NCI-H2227 (cell line): ENCODE results near the gene BMPR1B.

ENCODE experiments used
- DNase-seq: peaks from one replicate; lab custom pipeline; 2025; ENCODE audit not compliant: unreplicated experiment; lab: John Stamatoyannopoulos, UW

Gene BMPR1B

DNA sequence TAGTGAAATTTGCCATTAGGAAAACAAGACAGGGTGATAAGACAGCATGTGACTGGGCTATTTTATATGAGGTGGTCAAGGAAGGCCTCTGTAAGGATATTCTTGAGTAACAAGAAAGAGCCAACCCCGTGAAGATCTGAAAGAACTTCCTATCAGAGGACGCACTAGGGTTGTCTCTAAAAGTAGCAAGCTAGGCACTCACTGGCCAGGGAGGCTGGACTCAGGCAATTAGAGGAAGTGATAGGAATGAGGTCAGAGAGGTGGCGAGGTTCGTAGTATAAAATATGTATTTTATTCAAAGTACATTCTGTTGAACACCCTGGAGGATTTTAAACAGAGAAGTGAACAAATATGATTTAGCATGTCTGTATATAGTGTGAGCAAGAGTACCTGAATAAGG, 4.6 kb downstream of the BMPR1B start:
- no peak for DNase-seq

- no peak for DNase-seq
These were observed 5.2 kb downstream of the BMPR1B start for GRCh38 chr4:94763005-94763404.

DNA sequence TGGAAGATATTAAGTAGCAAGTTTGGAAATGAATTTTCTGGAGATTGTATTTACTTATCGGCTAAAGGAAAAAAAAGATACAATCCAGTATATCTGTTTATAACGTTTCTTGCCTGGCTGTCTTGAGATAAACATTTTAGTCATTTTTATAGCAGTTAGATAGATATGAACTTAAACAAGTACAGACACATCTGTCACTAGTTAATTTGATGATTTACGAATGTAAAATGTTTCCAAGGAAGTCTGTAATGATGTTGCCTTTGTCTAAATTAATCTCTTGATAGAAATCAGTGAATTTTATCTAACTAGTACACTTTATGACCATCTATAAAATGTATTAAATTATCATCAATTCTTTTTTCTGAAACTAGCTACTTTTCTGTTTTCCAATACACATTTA, 5.7 kb downstream of the BMPR1B start:
- DNase-seq = no peak

DNA sequence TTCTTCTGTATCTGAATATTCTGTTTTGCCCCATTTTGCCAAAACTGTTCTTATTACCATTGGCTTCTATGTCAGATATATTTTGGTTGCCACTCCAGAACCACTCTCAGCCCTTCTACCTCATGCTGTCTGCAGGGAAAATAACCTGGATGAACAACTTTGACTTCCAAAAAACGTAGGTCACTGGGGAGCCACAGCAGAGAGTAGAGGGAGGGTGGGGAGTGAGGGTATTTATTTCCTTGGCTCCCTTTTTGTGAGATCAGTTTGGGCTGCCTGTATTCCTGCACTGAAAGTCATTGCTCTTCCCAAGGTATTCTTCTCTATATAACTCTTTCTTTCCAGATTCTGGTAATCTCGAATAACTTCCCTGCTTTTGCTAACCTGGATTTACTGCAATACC, 6.3 kb downstream of the BMPR1B start:
- no peak for DNase-seq

- no peak for DNase-seq
These were observed 7.4 kb downstream of the BMPR1B start for GRCh38 chr4:94765174-94765573.

DNA sequence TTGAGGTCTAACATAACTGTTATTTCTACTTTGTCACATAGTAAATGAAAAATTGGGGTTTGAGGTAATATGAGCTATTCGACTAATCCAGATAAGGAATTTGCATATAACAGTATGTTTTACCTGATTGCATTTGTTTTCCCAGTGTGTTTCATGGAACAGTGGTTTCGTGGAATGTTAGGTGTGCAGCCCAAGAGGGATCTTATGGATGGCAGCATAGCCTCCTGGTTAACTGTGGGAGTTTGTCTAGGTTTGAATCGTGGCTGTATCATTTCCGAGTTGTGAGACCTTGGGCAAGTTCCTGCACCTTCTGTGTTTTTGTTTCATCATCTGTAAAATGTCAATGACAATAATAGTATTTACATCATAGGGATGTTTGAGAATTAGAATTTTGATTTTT, 7.9 kb downstream of the BMPR1B start:
- no peak for DNase-seq

DNA sequence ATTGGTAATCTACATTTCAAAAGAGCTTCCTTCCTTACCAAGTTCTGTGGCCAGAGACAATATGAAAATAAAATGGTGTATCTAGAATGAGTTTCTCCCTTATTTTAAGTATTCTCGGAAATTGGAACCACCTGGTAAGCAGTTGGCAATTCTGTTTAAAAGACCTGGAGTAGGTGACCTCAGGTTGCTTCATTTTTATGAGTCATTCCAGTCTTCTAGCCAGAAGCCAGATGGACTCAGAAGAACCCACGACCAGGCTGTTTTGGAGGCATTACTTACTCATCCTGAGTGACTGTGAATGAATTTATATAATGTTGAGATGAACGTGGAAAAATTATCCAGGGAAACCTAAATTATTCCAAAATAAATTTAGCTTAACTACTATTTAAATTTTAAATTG, 9.1 kb downstream of the BMPR1B start:
- DNase-seq = no peak

DNA sequence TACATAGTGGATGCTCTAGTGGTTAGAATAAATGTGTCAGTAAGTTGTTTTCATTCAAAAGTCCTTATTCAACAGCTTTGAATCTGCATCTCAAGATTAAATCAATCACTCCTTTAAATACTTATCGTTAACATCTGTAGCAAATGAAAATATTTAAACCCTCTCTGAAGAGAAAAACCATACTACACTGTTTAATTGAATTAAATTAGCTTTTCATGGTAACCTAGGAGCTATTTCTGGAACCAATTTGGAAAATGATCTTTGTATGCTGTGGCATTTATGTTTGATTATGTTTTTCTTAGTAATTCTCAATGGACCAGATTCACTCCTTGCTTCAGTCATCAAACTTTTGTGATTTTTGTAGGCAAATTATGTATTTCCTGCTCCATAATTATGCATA, 9.7 kb downstream of the BMPR1B start:
- no peak for DNase-seq

GRCh38 chr4:94782707-94783106, 25.0 kb downstream of the BMPR1B start:
- DNase-seq = no peak

DNA sequence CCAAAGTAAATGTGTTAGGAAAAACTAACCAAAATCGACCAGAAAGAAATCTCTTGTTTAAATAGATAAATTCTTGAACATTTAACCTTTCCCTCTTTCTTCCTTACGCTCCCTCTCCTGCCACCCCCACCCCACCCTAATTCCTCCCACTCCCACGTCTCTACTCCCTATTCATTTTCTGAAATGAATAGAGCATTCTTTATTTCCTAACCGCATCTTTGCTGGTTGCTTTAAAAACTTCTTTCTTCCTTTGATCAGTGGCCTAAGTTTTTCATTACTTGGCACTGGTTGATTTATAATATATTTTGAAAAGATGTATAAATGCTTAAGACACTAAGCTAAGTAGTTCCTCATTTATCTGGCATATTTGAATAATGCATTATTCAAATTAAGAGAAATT, 33.9 kb downstream of the BMPR1B start:
- DNase-seq = no peak

DNA sequence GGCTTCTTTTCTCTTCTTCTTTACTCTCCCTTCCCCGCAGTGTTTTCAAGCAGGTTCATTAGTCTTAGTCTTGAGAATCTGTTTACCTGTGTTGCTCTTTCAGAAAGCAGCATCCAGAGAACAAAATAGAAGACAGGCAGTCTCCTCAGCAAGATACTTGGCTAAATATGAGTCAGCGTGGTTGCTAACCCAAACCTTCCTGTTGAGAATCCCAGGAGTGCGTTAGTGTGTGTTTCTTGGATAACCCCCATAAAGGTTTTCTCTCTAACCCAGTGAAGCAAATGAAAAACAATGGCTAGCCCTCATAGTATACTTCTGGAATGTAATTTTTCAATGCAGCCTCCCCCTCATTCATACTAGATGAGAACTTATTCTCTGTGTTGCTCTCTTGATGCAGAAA, 41.1 kb downstream of the BMPR1B start:
- no peak for DNase-seq

DNA sequence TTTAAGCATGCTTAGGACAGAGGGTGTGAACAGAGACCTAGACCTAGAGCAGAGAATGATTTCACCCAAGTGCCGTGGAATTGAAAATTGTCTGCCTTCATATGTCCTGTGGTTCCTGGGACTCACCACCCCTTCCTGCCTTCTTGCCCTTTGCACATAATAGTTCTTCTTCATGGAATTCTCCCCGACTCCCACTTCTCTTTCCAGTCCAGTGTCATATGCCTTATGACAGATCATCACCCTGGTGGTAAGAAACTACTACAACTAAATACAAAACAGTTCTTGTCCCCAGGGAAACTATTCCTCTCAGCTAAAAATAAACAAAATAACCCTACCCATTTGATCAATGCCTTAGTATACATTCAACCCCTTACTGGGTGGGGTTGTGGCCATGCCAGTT, 43.3 kb downstream of the BMPR1B start:
- DNase-seq = no peak

DNA sequence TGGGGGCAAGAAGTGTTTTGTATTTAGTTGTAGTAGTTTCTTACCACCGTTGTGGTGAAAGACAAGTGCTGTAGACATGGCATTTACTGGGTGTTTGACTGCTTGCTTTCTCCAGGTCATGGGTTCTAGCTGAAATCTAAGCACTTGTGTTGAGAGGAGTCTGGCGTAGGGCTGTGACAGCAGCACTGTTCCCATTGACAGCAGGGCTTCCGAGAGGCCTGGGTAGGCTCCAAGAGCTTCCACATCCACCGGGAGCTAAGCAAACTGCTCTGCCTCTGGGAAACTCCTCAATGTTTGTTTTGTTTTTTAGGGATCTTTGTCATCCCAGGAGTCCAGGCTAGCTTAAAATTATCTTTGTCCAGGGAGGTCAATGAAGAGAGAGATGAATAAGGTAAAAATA, 44.3 kb downstream of the BMPR1B start:
- DNase-seq = no peak

- no peak for DNase-seq
These were observed 45.4 kb downstream of the BMPR1B start for GRCh38 chr4:94803181-94803580.

GRCh38 chr4:94804650-94805049, 46.9 kb downstream of the BMPR1B start:
- no peak for DNase-seq

GRCh38 chr4:94806376-94806775, 48.6 kb downstream of the BMPR1B start:
- no peak for DNase-seq

DNA sequence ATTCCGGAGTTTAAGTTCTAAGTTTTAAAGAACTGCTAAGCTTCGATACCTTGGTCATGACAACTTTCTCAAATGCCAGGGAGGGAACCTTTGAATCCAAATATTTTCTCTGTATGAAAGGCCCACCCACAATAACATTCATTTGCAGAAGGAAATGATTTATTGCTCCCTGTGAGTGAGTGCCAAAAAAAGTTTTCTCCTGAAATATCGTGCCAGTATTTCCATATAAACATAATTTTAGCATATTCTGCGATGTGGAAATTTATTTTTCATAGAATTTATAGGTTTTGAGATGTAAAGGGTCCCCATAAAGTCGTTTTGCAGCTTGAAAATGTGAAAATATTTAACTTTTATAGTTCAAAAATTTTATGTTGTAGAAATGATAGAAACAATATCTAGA, 53.9 kb downstream of the BMPR1B start:
- DNase-seq = no peak

GRCh38 chr4:94813221-94813620, 55.5 kb downstream of the BMPR1B start:
- DNase-seq = no peak

GRCh38 chr4:94814237-94814636, 56.5 kb downstream of the BMPR1B start:
- no peak for DNase-seq

DNA sequence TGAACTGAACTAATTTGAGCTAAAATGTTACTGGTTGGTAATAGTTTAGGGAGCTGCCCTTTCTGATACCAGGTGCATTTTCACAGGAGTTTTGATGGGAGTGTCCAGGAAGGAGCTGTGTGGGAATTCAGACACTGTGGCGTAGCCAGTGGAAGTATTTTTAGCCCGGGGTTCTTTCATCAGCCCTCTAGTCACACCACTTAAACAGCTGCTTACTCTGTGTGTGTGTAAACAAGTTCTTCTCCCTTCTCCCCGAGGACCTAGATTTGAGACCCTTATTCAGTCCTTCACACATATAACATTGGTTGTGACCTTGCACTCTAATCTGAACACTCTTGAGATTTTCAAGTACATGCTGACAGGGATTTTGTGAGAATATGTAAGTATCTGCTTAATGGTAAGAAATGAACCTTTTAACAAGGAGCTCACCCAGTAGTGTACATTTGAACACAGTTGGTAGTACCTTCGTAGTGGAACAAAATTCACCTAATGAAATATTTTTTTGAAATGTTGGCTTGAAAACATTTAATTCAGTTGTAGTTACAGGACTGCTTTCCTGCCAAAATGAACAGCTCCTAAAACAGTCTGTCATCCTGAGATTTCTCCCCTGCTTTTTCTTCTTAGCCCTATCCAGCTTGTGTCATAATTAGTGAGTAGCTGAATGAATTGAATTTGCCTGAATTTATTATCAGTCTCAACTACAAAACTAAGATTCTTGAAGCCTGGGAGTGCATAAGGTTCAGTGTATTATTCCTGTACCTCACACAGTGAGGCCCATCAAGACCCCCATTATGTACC, 61.8 kb downstream of the BMPR1B start:
- DNase-seq = no peak

DNA sequence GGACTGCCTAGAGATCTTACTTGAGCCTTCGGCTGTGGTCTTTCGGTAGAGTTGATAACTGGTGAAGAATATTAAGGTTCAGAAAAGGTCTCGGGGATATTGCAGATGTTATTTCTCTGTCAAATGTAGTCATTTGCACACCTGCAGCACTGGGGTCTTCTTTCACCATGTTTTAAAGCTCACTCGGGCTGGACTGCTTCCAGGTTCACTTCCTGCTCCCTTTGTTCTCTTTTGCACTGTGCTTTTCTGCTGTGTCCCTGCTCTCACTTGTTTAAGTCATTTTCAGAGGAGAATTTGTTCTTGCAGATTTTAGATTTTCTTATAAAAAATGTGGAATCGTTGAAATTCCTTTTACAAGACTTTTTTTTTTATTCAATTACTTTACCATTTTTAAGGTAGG, 68.5 kb downstream of the BMPR1B start:
- DNase-seq = no peak

DNA sequence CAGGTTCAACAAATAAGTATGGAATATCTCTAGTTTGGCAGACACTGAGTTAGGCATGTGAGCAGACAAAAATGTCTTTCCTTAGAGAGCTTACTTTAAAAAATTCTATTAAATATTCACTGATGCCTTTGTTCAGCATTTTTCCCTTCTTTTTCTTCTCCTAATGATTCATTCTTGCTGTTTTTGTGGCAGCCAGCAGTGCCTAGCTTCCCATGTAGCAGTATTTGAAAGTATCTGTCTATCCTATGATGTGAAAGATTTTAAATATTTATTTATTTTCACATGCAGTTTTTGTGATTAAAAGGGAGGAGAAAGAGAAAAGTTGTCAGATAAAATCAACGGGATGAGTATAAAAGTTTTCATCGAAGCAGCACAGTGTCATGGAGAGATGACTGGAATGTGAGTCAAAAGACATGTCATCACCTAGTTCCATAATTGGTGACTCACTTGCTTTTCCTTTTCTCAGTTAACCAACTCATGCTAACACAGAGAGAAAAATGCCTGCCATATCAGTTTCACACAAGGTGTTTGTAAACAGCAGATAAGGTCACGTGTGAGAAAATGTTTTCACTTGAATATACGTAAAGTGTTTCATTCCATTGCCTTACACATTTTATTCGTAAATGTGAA, 69.8 kb downstream of the BMPR1B start:
- DNase-seq = no peak

DNA sequence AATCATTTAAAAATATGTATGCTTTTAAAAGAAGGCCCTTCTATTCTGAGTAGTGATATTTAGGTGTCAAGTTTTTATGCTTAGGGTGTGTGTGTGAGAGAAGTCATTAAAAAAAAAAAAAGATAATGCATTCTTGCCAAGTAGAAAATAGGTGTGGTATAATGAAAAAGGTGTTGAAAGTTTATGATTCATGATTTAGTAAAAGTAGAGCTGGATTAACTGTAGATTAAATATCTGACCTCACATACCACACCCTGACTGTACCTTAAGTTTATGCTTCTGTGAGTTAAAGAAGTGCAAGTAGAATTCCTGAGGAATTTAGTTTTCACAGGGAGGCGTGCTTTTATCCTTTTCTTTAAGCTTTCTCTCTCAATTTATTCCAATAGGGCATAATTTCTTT, 71.1 kb downstream of the BMPR1B start:
- DNase-seq = no peak
